Gastrocnemius medialis (tissue), 4 donors: ENCODE measurements around the gene MYL5. TPM values are rescaled to one million over a fixed set of nuclear protein-coding genes. Genes with fewer than 3 reads are reported as not detected.
A peak's percentile ranks its signal among the peaks of the same experiment; 100 is the strongest.

Experiments
- ATAC-seq, 2 donors: fragments of 150-250 bp; one replicate each; pipeline ENCODE4 v1.9.1; 2016
- DNase-seq, 2 donors: peaks; one replicate each; pipeline ENCODE4 v3.0.0-alpha.2; 2019
- H3K27ac ChIP-seq, 4 donors: fragments of 200-600 bp; sonication (generic); 1 replicate in 1 of 4; 2 replicates in 3 of 4; pipeline ENCODE4 v1.5.1; 2016 to 2018; ENCODE audit warnings: mild to moderate bottlenecking in 2 of 4, moderate library complexity in 1 of 4
- H3K27me3 ChIP-seq, 3 donors: fragments of 200-600 bp; sonication (generic) in 2 of 3; 1 replicate in 1 of 3; 2 replicates in 2 of 3; pipeline versions ENCODE4 v1.5.1 to v1.6.0; 2016 to 2019; ENCODE audit warnings: mild to moderate bottlenecking in 1 of 3, moderate library complexity in 1 of 3
- H3K36me3 ChIP-seq, 2 donors: fragments of 200-600 bp; sonication (generic) in 1 of 2; one replicate each; pipeline ENCODE4 v1.5.1; 2017 to 2018
- H3K4me1 ChIP-seq, 2 donors: fragments of 200-600 bp; sonication (generic) in 1 of 2; one replicate each; pipeline ENCODE4 v1.5.1; 2016 to 2017; ENCODE audit warnings: mild to moderate bottlenecking in 2 of 2
- H3K4me3 ChIP-seq, 4 donors: fragments of 200-600 bp; sonication (generic) in 3 of 4; 1 replicate in 1 of 4; 2 replicates in 3 of 4; pipeline ENCODE4 v1.5.1; 2016 to 2019; ENCODE audit warnings: mild to moderate bottlenecking in 2 of 4
- H3K9me3 ChIP-seq, 3 donors: fragments of 200-600 bp; sonication (generic) in 2 of 3; 1 replicate in 1 of 3; 2 replicates in 2 of 3; pipeline ENCODE4 v1.5.1; 2016 to 2019
- POLR2A ChIP-seq, 2 donors: fragments of 450-650 bp; IDR thresholded peaks; one replicate each; pipeline ENCODE4 v1.6.1; 2017; ENCODE audit warnings: antibody characterized with exemption in 2 of 2, mild to moderate bottlenecking in 2 of 2, moderate library complexity in 2 of 2
- in situ Hi-C, 4 donors: fragments of 200-750 bp; cut with MboI; loops; one replicate each; pipeline versions ENCODE4 v1.15.0 to v1.8.0; 2017; ENCODE audit warnings: low sequenced_read_pairs in 4 of 4
- intact Hi-C: fragments of 100-400 bp; cut with DNase I; formaldehyde crosslinking; loops from one replicate; pipeline ENCODE4 v1.15.1; 2023; ENCODE audit warnings: low total_unique reads
- total RNA-seq, 4 donors: library from RNA; depleted of rRNA; stranded (reverse); fragments of >200 nt; gene quantifications; one replicate each; pipeline versions ENCODE4 v1.1.0 to v1.2.3, GENCODE V29; 2016
- TF ChIP-seq, protein P1 (sequence below), 5 experiments: fragments of 450-650 bp in 3 of 5; fragments of 200-600 bp in 2 of 5; sonication (generic) in 2 of 5; IDR thresholded peaks in 4 of 5; conservative IDR thresholded peaks in 1 of 5; 1 replicate in 4 of 5; 2 replicates in 1 of 5; pipeline ENCODE4 v1.5.1; 2016 to 2019; ENCODE audit warnings: antibody characterized with exemption in 5 of 5, mild to moderate bottlenecking in 3 of 5, moderate library complexity in 3 of 5

The MYL5 gene
- total RNA-seq, 4 donors from 2014 or later = 1.3 to 20.3 (median 3.6) TPM

DNA sequence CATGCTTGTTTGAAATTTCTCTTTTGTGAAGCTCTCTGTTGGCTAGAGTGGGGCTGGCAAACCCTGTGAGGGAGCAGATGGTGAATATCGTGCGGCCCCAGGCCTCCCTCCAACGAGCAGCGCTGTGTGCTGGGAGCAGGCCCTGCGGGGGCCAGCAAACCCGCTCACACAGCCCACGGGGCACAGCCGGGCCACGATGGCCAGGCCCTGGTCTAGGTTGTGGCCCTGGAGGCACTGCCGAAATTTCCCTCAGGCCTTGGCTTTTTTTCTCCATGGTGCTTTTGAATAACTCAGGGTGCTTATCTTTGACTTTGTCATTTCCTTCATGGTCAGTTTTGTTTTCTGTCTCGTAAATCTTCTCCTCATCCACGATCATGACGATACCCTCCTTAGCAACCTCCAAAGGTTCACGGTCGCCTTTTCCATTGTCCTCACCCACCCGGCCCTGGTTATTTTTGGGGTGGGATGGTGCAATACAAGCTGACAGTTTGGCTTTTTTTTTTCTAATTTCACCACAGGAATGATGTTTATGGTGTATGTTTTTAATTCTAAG is 52.0 kb downstream of the MYL5 start:
- Histone ChIP-seq H3K4me1 (peaks cover 0 to 9% of the 10 kb centered on the region in 2 donors), H3K4me3 (no peak overlapping the region), H3K27ac (peak overlapping the region in 3 of 4 donors; percentile 22 to 46 (median 37)), H3K9me3 (no peaks in the 10 kb centered on the region), H3K27me3 (no peaks in the 10 kb centered on the region), H3K36me3 (peaks cover 0 to 5% of the 10 kb centered on the region in 2 donors)
- TF ChIP-seq POLR2A (IDR thresholded peaks at IDR 0.05) = no peak
- TF ChIP-seq, protein P1, sequence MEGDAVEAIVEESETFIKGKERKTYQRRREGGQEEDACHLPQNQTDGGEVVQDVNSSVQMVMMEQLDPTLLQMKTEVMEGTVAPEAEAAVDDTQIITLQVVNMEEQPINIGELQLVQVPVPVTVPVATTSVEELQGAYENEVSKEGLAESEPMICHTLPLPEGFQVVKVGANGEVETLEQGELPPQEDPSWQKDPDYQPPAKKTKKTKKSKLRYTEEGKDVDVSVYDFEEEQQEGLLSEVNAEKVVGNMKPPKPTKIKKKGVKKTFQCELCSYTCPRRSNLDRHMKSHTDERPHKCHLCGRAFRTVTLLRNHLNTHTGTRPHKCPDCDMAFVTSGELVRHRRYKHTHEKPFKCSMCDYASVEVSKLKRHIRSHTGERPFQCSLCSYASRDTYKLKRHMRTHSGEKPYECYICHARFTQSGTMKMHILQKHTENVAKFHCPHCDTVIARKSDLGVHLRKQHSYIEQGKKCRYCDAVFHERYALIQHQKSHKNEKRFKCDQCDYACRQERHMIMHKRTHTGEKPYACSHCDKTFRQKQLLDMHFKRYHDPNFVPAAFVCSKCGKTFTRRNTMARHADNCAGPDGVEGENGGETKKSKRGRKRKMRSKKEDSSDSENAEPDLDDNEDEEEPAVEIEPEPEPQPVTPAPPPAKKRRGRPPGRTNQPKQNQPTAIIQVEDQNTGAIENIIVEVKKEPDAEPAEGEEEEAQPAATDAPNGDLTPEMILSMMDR (IDR thresholded peaks at IDR 0.05 in 4 of 5, conservative IDR thresholded peaks at IDR 0.05 in 1 of 5) = no peak
- intact Hi-C loops (no loop called here), in situ Hi-C loops (no loop called here)
- DNase-seq = no peak
- no peak for ATAC-seq

DNA sequence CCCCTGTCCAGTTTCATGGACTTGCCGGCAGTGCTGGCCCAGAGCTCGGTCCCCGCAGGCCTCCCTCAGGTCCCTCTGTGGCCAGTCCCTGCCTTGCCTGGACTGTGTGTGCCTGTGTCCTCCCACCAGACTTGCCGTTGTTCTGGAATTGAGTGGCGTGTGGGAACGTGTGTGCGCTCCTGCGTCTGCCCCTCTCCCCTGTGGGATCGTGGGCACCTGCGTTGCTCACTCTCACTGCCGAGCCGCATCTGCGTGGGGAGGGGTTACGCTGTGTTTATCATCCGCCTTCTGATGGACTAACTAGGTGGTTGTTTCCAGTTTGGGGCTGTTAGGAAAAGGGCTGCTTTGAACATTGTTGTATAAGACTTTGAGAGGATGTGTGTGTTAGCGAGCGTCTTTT is 52.5 kb downstream of the MYL5 start:
- TF ChIP-seq, protein P1 (IDR thresholded peaks at IDR 0.05 in 4 of 5, conservative IDR thresholded peaks at IDR 0.05 in 1 of 5) = no peak
- TF ChIP-seq POLR2A (IDR thresholded peaks at IDR 0.05) = no peak
- Histone ChIP-seq H3K36me3 (peaks cover 0 to 5% of the 10 kb centered on the region in 2 donors), H3K4me3 (no peak overlapping the region), H3K9me3 (no peaks in the 10 kb centered on the region), H3K4me1 (peaks cover 0 to 9% of the 10 kb centered on the region in 2 donors), H3K27me3 (no peaks in the 10 kb centered on the region), H3K27ac (peak overlapping the region in 2 of 4 donors; percentile 22 to 46)
- intact Hi-C loops = no loop called here
- ATAC-seq (peak in 1 of 2 donors; percentile 12), DNase-seq (no peak)
- in situ Hi-C loops = no loop called here

DNA sequence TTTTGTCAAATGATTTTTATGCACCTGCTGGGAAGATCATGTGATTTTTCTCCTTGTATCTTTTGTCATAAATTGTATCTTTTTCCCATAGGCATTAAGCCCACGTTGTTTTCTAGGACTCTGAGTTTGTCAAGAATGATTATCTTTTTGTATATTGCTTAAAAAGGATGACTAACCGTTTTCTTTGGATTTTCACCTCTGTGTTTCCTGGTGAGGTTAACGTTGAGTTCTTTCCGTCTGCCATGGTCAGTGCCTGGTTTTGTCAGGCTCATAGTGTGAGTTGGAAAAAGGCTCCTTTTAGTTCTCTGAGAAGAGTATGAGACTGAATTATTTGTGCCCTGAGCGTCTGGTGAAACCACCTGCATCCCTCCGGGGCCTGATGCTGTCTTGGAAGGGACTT is 53.2 kb downstream of the MYL5 start:
- no peak overlapping the region for H3K4me3 ChIP-seq
- in situ Hi-C loops = no loop called here
- DNase-seq = no peak
- peaks cover 0 to 5% of the 10 kb centered on the region in 2 donors for H3K36me3 ChIP-seq
- intact Hi-C loops = no loop called here
- TF ChIP-seq, protein P1 (IDR thresholded peaks at IDR 0.05 in 4 of 5, conservative IDR thresholded peaks at IDR 0.05 in 1 of 5) = no peak
- no peak for TF ChIP-seq POLR2A (IDR thresholded peaks at IDR 0.05)
- H3K4me1 ChIP-seq = peaks cover 0 to 9% of the 10 kb centered on the region in 2 donors
- H3K27ac ChIP-seq = no peak overlapping the region
- H3K9me3 ChIP-seq = no peaks in the 10 kb centered on the region
- no peak for ATAC-seq
- no peaks in the 10 kb centered on the region for H3K27me3 ChIP-seq

DNA sequence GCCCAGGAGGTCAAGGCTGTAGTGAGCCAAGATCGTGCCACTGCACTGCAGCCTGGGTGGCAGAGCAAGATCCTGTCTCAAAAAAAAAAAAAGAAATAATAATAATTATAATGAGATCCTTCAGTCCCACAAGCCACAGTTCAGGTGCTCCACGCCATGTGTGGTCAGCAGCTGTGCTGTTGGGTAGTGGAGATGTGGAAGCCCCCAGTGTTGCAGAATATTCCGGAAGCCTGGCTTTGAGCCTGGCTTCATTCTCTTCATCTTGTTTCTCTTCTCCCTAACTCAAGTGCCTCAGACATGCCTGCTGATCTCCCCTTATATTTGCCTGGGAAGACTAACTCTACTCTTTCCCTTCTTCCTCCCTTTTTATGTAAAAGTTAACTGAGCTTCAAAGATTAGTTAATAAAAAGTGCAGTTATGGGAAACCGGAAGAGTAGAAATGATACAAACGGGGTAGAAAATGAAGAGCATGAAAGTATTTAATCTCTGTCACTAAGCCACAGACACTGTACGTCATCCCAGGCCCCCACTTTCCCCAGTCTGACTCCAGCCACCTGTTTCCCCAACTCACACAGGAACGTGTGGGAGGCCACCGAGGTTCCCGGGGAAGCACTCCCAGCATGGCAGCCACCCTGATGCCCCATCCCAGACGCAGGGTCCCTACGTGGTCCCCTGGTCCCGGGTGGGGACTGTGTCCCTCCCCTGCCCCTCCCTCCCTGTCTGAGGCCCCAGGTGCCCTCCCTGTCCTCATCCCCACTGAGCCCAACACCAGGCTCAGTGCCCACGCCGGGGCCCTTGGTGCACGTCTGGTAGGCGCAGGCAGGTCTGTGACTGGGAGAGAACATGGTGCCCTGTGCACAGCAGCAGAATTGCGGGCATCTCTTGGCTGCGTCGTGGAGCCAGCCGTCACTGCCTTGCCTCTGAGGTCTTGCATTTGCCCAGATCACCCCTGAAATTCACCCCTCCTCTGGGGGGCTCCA is 55.3 kb downstream of the MYL5 start:
- H3K27me3 ChIP-seq = no peaks in the 10 kb centered on the region
- DNase-seq = no peak
- H3K4me3 ChIP-seq = no peak overlapping the region
- H3K4me1 ChIP-seq = peaks cover 0 to 9% of the 10 kb centered on the region in 2 donors
- in situ Hi-C loops = no loop called here
- peaks cover 0 to 24% of the 10 kb centered on the region in 2 donors for H3K36me3 ChIP-seq
- TF ChIP-seq POLR2A (IDR thresholded peaks at IDR 0.05) = no peak
- TF ChIP-seq, protein P1 (IDR thresholded peaks at IDR 0.05 in 4 of 5, conservative IDR thresholded peaks at IDR 0.05 in 1 of 5) = no peak
- H3K9me3 ChIP-seq = no peaks in the 10 kb centered on the region
- no peak for ATAC-seq
- intact Hi-C loops = no loop called here
- no peak overlapping the region for H3K27ac ChIP-seq
